GM21367 (cell line): Measurements from ENCODE around the gene FAM20A.
"Not testable (repeated sequence)": the region's sequence is repeated elsewhere in the genome, so short reads cannot be mapped to it uniquely, and the experiment has no call there.

Source experiments
- ATAC-seq: cut with Tn5 transposase; IDR thresholded peaks from one replicate; pipeline ENCODE4 v1.9.1; 2021; ENCODE audit not compliant: unreplicated experiment

FAM20A gene

DNA sequence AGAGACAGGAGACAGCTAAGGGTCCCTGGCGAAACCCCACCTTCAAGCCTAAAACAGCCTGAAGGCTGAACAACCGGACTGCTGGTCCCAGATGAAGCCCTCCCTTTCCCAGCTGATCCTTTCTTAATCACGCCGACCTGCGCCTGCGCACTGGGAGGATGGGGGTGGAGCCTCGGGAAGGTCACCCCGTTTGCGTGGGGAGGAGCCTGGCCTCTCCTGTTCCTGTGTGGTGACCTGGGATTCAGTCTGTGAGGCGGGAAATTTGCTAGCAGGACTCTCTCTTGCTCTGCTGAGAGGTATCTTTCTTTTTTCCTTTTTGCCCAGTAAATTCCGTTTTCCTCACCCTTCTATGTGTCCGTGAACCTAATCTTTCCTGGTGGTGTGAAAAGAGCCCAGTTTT lies 9.6 kb downstream of the FAM20A start:
- no peak for ATAC-seq

DNA sequence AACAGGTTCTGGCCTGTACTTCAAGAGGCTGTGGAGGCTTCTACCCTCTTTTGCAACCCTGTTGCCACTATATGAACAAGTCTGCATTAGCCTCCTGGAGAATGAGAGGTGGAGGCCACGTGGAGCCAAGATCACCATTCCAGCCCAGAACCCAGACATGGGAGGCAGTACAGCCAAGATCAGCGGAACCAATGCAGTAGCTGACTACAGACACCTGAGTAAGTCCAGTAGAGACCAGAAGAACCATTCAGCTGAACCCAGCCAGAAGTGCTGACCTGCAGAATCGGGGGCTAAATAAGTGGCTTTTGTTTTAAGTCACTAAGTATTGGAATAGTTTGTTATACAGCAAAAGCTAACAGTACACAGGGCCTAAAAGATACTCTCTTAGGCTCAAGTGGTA lies 12.1 kb downstream of the FAM20A start:
- no peak for ATAC-seq

DNA sequence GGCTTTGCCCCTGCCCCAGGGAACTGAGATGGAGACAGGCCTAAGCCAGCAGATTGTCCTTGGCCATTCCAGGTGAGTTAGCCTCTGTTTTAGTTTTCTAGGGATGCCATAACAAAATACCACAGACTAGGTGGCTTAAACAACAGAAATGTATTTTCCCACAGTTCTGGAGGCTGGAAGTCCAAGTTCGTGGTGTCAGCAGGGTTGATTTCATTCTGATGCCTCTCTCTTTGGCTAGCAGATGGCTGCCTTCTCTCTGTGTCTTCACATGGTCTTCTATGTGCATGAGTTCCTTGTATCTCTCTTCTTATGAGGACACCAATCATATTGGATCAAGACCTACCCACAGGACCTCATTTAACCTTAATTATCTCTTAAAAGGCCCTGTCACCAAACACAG lies 12.8 kb downstream of the FAM20A start:
- no peak for ATAC-seq

DNA sequence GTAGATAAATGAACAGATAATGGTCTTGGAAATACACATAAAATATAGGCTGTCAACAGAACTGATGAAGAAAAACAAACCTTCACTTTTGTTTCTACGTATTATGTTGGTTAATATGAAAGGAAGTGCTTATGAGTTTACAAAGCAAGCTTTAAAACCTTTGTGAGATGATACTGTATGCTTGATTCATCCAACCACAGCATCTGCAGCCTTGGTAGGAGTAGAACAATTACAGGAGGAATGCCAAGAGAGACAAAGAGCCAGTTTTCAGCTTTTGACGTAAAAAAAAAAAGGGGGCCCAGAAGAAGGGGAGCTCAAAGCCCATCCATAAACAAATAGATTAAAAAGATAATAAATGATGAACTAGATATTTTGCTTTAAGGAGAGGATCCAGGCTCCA lies 13.3 kb downstream of the FAM20A start:
- ATAC-seq: no peak

DNA sequence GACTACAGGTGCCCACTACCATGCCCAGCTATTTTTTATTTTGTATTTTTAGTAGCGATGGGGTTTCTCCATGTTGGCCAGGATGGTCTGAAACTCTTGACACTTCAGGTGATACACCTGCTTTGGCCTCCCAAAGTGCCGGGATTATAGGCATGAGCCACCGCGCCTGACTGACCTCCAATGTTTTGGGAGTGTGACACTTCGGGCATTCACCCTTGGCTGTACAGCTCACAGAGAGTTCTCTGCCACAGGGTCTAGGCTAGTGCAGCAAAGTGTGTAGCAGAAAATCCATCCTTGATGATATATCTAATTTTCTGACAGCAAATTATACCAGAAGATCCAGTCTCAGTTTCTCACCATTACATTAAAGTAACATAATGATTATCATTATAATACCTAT lies 14.1 kb downstream of the FAM20A start:
- no peak for ATAC-seq

DNA sequence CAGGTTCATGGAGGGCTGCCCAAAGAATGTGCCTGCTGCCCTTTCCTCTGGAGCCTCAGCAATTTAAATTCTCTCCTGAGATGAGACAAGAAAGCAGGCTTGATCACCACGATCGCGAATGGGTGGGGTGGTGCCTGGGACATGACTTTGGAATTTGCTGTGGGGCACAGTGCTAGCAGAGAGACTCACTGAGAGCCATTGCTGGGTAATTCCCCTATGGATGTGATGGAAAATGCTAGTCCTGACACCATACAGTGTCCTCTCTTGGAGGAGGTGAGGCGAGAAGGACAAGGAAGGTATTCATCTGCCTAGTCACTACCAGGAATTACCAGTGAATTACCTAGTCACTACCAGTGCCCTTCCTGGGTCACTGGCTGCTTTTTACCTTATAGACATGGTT lies 15.5 kb downstream of the FAM20A start:
- ATAC-seq: no peak

DNA sequence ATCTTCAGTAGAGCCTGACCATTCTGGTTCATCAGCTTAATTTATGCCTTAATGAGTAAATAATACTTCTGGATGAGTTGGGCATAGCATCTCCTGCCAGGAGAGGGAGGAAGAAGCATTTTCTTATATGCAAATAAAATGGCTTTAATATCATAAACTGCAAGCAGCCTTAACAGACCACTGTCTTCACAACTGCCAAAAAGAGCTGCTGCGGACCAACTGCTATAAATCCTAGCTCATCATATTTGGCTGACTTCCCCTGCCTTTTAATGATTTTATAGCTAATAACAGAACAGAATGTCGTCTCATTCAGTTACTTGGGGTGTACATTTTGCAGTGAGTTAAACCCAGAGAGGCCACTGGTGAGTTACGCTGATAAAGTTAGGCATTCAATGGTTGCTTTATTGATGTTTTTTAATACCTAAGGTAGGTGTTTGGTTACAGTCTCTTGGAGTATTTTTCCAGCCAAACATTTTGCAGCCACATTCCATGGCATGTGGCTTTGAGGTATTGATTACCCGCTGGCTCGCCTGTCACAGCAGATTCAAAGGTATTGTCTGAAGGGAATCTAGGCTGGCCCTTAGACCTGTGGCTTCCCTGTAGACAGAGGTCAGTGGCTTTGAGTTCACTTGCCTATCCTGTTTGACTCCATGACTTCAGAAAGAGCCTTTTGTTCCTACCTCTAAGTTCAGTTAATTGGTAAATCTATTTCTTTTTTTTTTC lies 16.4 kb downstream of the FAM20A start:
- no peak for ATAC-seq

DNA sequence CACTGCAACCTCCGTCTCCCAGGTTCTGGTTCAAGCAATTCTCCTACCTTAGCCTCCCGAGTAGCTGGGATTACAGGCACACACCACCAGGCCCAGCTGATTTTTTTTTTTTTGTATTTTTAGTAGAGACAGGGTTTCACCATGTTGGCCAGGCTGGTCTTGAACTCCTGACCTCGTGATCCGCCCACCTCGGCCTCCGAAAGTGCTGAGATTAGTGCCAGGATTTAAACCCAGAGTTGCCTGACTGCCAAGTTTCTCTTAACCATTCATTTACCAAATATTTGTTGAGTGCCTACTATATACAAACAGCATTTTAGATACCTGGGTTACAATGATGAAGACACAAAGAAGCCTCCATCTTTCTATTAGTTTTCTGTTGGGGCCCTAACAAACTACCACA lies 18.3 kb downstream of the FAM20A start:
- ATAC-seq: not testable (repeated sequence)

DNA sequence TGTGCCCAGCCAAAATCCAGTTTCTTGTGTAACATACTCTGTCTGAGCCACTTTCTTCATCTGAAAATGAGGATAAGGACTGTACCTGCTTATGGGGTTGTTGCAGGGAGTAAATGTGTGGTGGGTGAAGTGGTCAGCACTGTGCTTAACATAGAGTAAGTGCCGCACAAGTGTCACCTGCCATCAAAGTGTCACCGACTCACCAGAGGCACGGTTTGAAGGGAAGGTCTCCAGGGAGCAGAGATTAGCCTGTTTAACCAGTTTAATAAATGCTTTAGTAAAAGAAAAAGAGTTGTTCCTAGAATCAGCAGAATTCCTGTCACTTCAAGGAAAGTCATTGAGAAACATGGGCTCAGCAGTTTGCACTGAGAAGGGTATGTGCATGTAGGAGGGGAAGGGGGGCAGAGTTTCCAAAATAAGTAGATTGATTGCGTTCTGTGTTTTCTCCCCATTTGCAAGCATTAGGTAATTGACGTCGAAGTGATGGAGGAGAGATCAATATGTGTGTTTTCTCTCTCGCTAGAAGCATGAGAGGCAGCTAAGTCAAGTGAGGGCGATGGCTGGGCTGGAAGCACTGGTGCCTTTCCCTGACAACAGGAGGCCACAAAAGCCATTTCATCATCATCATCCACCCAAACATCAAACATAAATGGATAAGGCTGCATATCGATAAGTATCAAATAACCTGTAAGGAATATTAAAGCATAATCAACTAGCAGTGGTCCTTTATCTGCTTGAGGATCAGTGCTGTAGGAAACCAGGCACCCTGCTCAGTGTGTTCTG lies 19.1 kb downstream of the FAM20A start:
- ATAC-seq: no peak

DNA sequence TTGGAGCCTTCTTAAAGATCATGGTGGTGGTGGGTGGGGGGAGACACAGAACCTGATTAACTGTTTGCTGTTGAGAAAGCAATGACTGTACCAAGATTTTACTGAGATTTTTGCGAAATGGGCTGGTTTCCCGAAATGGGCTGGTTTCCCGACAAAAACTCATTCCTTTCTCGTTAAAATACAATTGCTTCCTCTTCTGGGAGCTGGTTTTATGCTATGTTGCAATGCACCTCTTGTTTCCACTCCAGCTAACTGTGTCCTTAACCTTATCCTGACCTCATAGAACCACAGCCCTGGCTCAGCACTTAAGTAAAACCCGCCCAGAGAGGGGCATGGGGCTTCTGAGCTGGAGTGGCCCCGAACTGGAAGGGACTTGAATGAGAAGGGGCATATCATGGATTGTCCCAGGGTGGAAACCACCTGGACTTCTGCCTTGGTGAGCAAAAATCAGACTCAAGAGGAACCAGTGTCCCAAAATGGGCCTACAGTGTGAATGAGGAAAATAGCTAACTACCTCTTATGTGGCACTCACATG lies 20.9 kb downstream of the FAM20A start:
- ATAC-seq: no peak

DNA sequence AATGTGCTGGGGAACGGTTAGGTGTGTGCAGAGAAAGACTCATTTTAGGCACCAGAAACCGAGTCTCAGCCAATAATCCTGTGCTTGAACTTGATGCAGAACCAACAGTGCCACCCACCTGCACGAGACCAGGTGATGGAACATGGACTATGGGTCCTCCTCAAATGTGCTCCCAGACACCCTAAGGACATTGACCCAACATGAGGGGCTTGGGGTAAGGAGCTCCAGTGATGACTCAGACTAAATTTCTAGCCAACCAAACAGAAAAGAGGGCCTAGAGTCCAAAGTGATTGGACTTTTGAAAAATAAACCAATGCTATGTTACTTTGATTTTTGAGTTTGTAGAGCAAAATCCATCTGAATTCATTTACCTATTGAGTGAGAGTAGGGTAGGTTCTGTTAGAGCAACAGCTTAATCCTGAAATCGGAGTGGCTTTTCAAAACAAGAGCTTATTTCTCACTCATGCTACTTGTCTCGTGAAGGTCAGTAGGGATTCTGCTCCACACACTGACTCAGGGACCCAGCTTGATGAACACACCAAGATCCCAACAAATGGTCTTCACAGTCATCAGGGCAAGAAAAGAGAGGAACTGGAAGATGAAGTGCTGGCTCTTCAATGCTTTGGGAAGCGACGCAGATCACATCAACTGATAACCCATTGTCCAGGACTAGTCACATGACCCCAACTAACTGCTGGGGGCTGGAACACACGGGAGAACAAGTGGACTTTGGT lies 21.8 kb downstream of the FAM20A start:
- no peak for ATAC-seq

DNA sequence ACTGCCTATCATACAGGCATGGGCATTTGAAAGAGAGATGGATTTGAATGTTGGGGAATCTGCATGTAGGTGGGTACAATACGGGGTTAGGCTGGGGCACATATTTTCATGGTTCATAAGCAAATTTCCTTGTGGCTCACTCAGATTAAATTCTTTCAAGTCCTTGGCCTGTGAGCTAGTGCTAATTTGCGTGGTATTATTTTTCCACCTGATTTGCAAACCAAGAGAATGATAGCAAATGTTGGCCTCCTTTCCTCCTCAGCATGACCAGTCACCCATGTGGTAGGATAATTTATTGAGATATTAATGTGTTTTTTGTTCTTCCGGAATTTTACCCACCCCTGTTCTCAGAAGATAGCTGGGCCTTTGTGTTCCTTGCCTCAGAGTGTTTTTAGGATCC lies 22.9 kb downstream of the FAM20A start:
- no peak for ATAC-seq

DNA sequence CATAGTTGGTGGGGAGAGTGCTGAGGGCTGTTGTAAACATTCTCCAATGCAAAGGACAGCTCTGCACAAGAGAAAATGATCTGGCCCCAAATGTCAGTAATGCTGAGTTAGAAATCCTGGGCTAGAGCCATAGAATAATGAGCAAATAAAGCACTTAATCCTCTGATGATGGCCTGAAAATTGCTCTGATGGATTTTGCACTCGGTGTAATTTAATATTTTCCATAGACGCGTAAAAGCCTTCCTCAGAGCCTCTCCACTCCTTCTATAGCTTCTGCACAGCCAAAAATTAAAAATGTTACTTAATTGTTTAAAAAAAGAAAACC lies 23.7 kb downstream of the FAM20A start:
- ATAC-seq: no peak

DNA sequence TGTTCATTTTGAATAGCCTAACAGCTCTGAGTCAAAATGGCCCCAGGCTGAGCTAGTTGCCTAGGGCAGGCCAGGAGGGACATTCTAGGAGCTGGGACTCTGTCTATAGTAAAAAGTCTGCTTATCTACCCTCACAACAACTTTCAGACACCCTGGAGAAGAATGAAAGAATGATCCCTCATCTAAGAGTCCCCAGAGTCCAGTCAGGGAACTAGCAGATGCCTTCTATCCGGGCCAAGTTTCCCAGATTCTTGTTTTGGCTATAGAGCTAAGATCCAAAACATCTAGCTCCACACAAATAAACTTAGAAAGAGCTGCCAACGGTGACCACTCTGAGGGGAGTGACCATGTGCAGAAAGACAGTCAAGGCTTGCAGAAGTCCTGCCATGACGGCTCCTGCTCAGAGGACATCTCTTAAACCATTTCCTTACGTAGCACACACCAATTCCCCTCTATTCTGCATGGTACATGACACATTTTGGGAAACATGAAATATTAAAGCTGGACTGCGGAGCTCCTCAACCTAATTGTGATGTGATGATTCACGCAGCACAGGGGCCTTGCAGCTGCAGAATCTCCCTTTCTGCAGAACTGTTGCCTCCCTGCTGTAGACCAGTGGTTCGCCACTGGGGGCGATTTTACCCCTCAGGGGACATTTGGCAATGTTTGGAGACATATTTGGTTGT lies 24.2 kb downstream of the FAM20A start:
- ATAC-seq: no peak

DNA sequence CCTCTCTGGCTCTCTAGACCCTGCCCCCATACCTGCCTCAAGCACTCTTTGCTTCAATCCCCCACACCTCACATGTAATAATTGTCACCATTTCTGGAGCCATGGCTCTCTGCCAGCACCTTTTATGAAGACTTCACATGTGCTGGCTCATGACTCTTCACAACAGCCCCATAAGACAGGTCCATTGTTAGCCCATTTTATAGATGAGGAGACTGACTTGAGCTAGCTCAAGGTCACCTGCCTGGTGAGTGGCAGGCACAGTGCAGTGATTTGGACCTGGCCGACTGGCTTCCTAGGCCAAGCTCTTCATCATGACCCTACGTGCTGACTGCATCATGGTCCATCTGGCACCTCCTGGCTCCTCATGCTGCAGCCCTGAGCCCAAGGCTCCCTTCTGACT lies 25.0 kb downstream of the FAM20A start:
- ATAC-seq: no peak

DNA sequence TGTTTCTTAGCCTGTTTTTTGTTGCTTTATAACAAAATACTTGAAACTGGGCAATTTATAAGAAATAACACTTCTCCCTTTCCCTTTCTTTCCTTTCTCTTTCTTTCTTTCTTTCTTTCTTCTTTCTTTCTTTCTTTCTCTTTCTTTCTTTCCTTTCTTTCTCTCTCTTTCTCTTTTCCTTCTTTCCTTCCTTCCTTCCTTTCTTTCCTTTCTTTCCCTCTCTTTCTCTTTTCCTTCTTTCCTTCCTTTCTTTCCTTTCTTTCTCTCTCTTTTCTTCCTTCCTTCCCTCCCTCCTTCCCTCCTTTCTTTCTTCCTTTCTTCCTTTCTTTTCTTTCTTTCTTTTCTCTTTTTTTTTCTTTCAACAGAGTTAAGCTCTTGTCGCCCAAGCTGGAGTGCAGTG lies 27.8 kb downstream of the FAM20A start:
- no peak for ATAC-seq

DNA sequence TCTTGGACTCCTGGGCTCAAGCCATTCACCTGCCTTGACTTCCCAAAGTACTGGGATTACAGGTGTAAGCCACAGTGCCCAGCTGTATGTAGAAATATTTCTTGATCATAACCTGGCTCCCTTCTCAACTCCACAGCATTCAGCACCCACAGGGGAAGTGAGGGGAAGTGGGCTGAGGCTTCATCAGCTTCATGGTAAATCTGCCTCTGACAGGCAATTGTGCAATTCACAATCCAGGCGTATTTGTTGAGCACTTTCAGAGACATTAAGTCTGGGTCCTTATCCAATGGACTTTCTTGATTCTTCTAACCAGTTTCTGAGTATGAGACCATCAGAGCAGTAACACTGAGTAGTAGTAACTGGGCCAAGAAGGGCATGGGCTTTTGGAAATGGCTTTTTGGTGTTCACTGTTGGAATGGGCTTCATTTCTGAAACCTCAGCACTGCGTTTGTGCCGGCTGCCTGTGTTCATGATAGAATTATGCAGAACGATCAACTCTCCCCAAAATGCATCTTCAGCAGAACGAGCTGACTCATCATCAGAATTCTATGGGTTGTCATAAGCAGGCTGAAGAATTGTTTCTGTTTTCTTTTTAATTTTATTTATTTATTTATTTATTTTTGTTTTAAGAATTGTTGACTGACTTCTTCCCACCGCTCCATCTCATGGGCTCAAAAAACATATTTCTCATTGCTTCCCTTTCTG lies 28.9 kb downstream of the FAM20A start:
- no peak for ATAC-seq

DNA sequence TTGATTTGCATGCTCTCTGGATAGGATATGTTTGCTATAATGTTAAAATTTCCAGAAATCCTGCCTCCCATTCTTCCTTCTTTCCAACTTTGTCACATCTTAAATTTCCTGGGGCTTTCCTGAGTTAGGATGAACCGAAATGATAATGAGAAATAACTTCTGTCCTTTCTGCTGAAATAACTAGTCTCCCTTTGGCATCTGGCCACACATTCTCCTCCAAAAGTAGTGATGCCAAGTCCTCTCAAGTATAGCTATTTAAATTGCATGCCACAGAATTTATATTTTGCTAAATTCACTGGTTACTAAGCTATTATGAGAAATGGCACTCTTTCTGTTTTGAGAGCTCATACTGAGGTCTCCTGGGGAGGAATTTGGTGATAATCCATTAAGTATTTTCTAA lies 30.6 kb downstream of the FAM20A start:
- ATAC-seq: no peak

DNA sequence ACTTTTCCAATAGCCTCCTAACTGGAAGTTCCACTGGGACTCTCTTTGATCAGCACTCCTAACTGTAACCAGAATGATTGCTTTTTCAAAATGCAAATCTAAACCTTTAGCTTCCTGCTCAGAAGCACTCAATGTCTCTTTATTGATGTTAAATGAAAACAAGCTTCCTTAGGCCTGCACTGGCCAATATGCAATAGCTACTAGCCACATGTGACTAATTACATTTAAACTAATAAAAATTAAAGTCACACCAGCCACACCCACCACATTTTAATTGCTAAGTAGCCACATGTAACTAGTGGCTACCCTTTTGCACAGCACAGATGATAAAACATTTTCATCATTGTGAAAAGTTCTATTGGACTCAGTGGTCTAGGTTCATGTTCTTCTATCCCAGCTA lies 31.8 kb downstream of the FAM20A start:
- ATAC-seq: no peak

DNA sequence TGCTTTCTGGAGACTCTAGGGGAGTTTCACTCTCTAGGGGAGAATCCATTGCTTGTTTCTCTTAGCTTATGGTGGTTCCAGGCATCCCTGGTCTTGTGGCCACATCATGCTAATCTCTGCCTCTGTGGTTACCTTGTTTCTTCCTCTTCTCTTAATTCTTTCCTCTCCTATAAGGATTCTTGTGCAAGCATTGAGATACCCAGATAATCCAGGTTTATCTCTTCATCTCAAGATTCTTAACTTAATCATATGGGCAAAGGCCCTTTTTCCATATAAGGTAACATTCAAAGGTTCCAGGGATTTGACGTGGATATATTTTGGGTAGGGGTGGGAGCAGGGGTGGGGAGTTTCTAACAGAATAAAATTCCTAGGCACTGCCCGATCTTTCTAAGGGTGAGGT lies 32.6 kb downstream of the FAM20A start:
- ATAC-seq: no peak

DNA sequence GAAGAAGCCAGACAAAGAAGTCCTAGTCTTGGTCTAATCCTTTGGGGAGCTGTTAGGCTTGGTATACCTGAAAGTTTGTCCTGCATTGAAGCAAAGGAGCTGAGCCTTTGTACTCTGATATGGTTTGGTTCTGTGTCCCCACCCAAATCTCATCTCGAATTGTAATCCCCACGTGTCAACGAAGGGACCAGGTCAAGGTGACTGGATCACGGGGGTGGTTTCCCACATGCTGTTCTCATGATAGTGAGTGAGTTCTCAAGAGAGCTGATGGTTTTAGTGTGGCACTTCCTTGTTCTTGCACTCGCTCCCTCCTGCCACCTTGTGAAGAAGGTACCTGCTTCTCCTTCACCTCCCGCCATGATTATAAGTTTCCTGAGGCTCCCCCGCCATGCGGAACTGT lies 33.6 kb downstream of the FAM20A start:
- no peak for ATAC-seq
